ENCODE results near the gene DUSP18.
"Not testable (repeated sequence)": the region's sequence is repeated elsewhere in the genome, so short reads cannot be mapped to it uniquely, and the experiment has no call there.

The DUSP18 gene

DNA sequence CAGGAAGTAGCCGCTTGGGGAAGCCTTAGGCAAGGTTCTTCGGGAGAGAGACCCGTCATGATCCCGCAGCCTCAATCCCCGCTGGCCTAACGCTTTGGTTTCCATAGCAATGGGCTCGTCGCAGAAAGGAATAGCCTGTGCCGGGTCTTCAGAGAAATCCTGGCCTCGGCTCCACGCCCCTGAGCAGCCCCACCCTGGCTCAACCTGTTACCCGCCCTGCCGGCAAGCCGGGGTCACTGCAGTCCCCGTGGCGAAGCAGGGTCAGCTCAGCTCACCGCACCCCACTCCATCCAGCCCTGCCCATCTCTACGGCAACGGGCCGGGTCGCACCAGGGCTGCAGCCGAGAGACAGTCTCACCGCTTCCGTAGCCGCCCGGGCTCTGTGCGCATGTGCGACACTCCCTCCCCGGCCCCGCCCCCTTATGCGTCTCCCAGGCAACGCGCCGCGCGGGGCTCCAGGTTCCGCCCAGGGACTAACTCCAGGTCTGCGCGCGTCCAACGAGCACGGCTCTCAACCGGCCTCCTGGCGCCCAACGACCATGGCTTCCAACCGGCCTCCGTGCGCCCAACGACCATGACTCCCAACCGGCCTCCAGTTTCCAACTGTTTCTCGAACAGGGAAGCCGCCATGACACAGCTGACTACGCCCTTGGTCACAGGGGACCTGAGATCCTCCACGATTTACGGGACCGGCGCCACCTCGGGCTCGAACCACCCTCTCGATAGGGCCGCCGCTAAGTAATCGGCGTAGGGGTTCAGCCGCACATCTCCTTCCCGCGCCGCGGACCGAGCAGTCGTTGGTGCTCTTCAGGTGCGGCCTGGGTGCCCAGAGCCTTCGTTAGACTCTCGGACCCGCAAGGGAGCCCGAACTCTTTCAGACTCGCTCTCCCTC lies at the start of gene DUSP18:
DUSP18 (minus strand) TSS at position 382 of the 892 bp plus-strand sequence. CDS start 3,872 bp downstream, outside the sequence.
- DNase-seq, result peak; percentile 95

DNA sequence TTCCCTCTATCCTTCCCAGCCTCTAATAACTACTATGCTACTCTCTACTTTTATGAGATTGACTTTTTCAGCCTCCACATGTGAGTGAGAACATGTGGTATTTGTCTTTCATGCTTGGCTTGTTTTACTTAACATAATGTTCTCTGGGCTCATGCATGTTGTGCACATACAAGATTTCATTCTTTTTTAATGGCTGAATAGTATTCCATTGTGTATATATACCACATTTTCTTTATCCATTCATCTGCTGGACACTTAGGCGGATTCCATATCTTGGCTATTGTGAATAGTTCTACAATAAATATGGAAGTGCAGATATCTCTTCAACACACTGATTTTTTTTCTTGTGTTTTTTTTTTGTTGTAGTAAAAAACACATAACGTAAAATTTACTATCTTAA lies 46.4 kb upstream of the DUSP18 start:
- no peak for DNase-seq

- DNase-seq, result no peak
These were observed 44.4 kb upstream of the DUSP18 start for GRCh38 chr22:30712094-30712493.

DNA sequence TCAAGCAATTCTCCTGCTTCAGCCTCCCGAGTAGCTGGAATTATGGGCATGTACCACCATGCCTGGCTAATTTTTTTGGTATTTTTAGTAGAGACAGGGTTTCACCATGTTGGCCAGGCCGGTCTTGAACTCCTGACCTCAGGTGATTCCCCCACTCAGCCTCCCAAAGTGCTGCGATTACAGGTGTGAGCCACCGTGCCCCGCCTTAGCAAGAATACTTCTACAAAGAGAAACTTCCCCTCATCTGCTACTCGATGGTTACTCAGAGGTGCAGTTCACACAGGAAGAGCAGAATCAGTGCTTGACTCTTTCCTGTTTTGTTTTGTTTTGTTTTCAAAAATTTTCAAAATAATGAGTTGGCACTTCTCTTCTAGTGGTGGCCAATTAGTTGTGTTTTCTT lies 42.3 kb upstream of the DUSP18 start:
- not testable (repeated sequence) for DNase-seq

GRCh38 chr22:30705710-30706651 lies 38.3 kb upstream of the DUSP18 start:
- no peak for DNase-seq

DNA sequence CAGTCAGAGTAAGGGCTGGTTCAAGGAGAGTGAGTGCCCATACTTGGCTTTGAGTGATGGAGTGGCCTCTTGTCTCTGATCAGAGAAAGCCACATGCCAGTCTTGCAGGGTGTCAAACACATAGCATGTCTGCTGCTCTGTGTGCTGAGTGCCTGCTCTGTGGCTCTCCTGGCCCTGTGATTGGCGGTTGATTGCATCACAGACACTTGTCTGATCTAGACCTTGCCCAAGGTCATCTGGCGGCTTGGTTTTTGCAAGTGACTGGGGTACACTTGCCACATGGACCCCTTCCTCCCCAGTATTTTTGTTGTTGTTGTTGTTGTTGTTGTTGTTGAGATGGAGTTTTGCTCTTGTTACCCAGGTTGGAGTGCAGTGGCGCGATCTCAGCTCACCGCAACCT lies 37.3 kb upstream of the DUSP18 start:
- DNase-seq, result no peak

- no peak for DNase-seq
These were observed 35.2 kb upstream of the DUSP18 start for GRCh38 chr22:30702856-30703255.

GRCh38 chr22:30701872-30702271 lies 34.2 kb upstream of the DUSP18 start:
- no peak for DNase-seq

DNA sequence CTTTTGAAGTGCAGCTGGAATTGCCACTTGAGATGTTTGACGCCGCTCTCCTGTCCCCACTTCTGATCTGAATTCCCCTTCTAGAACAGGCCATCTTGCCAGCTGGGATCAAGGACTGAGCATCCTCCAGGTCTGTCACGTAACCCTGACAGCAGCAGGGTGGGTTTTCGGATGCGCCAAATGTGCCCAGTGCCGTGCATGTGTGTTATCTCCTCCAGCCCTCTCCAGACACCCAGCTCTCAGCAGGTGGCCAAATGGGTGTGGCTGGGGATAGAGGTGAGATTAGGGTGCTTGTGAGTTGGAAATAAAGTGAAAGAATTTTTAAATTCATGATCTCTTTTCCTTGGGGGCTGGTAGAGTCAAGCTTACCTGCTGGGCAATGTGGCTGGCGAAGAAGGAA lies 30.3 kb upstream of the DUSP18 start:
- no peak for DNase-seq

GRCh38 chr22:30695871-30696655 lies 28.4 kb upstream of the DUSP18 start:
- no peak for DNase-seq

GRCh38 chr22:30695351-30695851 lies 27.7 kb upstream of the DUSP18 start:
- DNase-seq, result no peak

DNA sequence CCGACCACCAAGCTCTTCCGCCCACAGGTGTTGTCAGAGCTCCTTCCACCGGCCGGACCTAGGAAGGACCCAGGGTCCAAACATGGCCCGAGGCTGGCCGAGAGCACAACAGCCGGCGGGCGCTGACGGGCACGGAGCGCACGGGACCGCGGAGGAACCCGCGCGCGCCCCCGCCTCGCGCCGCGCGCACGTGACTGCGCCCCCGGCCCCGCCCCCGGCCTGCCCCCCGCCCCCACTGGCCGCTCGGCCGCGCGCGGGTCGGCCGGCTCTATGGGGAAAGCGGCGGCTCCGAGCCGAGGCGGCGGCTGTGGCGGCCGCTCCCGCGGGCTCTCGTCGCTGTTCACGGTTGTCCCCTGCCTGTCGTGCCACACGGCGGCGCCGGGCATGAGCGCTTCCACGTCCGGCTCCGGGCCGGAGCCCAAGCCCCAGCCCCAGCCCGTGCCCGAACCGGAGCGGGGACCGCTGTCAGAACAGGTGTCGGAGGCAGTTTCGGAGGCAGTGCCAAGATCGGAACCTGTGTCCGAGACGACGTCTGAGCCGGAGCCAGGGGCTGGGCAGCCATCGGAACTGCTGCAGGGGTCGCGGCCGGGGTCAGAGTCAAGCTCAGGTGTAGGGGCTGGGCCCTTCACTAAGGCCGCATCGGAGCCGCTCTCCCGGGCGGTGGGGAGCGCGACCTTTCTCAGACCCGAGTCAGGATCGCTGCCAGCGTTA lies 27.1 kb upstream of the DUSP18 start, which contains the start of gene OSBP2:
OSBP2 (plus strand) TSS at position 235 of the 711 bp plus-strand sequence; CDS start at position 271, 36 bp downstream.
- peak; percentile 38 for DNase-seq

- DNase-seq, result peak; percentile 58
These were observed 26.5 kb upstream of the DUSP18 start for GRCh38 chr22:30694171-30694639.

GRCh38 chr22:30691204-30691603 lies 23.5 kb upstream of the DUSP18 start:
- no peak for DNase-seq

DNA sequence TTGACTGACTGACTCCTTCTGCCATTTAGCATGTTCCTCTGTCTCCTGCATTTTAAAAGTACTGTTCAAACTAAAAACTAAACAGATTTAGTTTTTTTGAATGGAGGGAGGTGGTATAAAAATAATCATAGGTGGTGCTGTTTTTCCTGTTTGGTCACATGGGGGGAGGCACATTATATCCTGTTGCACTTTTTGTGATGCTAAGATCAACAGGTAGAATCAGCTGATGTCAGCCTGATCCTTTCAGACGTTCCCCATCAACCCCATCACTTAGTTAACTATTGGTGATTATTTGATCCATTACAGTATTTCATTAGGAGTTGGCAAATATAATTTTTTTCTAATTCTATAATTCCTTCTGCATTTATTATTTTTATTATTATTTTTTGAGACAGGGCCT lies 21.9 kb upstream of the DUSP18 start:
- DNase-seq, result no peak

DNA sequence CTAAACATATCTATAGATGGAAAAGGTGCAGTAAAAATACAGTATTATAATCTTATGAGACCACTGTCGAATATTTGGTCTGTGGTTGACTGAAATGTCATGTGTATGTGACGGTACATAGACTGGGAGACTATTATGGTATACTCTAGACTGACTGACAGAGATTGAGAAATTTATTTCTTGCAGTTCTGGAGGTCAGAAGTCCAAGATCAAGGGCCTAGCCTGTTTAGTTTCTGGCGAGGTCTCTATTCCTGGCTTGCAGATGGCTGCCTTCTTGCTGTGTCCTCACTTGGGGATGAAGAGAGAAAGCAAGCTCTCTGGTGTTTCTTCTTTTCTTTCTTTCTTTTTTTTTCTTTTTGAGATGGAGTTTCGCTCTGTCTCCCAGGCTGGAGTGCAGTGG lies 19.7 kb upstream of the DUSP18 start:
- no peak for DNase-seq

- no peak for DNase-seq
These were observed 17.5 kb upstream of the DUSP18 start for GRCh38 chr22:30685178-30685577.

GRCh38 chr22:30681831-30682230 lies 14.2 kb upstream of the DUSP18 start:
- DNase-seq, result no peak

DNA sequence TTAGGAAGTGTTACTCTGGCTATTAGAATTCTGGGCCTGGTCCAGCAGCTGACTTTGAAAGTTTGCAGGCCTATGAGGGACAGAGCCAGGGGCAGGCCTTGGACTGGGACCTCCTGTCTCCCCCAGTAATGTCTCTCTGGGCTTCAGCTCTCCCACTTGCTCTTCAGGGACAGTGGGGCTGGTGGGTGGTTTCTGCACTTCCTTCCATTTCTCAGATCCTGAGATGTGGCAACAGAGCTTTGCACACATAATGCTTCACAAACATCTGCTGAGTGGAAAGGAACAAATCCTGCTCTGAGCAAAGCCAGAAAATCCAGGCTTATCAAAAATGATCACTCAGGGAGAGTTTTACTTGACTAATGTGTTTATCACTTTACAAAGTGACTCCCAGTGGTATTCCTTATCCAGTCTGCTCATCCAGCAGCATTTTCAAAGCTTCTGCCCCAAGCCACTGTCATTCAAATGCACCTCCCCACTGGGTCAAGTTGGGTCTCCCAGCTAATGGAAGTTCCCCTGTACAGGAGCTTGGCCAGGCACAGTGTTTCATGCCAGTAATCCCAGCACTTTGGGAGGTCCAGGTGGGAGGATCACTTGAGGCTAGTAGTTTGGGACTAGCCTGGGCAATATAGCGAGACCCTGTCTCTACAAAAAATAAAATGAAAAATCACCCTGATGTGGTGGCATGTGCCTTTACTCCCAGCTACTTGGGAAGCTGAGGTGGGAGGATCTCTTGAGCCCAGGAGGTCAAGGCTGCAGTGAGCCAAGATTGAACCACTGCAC lies 13.5 kb upstream of the DUSP18 start:
- no peak for DNase-seq

GRCh38 chr22:30679895-30680690 lies 12.4 kb upstream of the DUSP18 start:
- not testable (repeated sequence) for DNase-seq

All from activated CD8-positive, alpha-beta memory T cell treated with anti-CD3 and anti-CD28 coated beads, Interleukin-2, amount 50 U/mL, for 4 hours (primary cell).